ENCODE results near the gene DNTTIP2.

DNA sequence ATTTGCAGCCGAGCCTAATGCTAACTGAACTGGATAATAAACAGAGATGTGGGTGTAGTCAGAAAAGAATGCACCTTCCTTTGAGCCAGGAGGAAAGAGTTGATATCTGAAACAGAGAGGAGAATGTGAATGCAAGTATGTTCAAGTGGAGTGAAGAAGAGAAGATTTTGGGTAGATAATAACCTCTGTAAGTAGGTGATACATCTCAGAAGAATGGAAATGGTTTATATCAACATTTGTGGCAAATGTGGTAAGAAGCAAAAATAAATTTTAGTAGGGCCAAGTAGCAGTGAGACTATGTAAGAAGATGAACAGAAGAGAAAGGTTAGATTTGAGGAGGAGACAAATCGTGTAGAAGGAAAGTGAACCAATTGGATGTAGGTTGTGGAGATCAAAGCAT is 1.7 kb upstream of the DNTTIP2 start:
- no peak for TF ChIP-seq POLR2A (IDR thresholded peaks at IDR 0.05)
- TF ChIP-seq, protein P1, sequence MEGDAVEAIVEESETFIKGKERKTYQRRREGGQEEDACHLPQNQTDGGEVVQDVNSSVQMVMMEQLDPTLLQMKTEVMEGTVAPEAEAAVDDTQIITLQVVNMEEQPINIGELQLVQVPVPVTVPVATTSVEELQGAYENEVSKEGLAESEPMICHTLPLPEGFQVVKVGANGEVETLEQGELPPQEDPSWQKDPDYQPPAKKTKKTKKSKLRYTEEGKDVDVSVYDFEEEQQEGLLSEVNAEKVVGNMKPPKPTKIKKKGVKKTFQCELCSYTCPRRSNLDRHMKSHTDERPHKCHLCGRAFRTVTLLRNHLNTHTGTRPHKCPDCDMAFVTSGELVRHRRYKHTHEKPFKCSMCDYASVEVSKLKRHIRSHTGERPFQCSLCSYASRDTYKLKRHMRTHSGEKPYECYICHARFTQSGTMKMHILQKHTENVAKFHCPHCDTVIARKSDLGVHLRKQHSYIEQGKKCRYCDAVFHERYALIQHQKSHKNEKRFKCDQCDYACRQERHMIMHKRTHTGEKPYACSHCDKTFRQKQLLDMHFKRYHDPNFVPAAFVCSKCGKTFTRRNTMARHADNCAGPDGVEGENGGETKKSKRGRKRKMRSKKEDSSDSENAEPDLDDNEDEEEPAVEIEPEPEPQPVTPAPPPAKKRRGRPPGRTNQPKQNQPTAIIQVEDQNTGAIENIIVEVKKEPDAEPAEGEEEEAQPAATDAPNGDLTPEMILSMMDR (IDR thresholded peaks at IDR 0.05) = no peak

Measured in uterus (tissue), 2 donors.